ENCODE data around the gene RARS1.

DNA sequence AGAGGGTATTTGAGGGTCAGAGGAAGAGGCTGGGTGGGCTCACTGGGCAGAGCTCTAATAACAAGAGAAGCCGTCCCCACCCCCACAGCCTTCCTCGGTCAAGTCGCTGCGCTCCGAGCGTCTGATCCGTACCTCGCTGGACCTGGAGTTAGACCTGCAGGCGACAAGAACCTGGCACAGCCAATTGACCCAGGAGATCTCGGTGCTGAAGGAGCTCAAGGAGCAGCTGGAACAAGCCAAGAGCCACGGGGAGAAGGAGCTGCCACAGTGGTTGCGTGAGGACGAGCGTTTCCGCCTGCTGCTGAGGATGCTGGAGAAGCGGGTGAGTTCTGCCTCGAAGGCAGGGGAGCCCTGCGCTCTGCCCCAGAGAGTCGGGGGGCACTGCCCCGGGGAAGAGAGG, 21.6 kb upstream of the RARS1 start:
- TF ChIP-seq, protein P1, sequence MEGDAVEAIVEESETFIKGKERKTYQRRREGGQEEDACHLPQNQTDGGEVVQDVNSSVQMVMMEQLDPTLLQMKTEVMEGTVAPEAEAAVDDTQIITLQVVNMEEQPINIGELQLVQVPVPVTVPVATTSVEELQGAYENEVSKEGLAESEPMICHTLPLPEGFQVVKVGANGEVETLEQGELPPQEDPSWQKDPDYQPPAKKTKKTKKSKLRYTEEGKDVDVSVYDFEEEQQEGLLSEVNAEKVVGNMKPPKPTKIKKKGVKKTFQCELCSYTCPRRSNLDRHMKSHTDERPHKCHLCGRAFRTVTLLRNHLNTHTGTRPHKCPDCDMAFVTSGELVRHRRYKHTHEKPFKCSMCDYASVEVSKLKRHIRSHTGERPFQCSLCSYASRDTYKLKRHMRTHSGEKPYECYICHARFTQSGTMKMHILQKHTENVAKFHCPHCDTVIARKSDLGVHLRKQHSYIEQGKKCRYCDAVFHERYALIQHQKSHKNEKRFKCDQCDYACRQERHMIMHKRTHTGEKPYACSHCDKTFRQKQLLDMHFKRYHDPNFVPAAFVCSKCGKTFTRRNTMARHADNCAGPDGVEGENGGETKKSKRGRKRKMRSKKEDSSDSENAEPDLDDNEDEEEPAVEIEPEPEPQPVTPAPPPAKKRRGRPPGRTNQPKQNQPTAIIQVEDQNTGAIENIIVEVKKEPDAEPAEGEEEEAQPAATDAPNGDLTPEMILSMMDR (IDR thresholded peaks at IDR 0.05; ENCODE audit: insufficient read depth, low read length): no peak
- TF ChIP-seq POLR2AphosphoS5 (IDR thresholded peaks at IDR 0.05; ENCODE audit: low read depth) (no peak), GABPA (IDR thresholded peaks at IDR 0.05; ENCODE audit: low read depth) (no peak)
- TF ChIP-seq, protein P2, sequence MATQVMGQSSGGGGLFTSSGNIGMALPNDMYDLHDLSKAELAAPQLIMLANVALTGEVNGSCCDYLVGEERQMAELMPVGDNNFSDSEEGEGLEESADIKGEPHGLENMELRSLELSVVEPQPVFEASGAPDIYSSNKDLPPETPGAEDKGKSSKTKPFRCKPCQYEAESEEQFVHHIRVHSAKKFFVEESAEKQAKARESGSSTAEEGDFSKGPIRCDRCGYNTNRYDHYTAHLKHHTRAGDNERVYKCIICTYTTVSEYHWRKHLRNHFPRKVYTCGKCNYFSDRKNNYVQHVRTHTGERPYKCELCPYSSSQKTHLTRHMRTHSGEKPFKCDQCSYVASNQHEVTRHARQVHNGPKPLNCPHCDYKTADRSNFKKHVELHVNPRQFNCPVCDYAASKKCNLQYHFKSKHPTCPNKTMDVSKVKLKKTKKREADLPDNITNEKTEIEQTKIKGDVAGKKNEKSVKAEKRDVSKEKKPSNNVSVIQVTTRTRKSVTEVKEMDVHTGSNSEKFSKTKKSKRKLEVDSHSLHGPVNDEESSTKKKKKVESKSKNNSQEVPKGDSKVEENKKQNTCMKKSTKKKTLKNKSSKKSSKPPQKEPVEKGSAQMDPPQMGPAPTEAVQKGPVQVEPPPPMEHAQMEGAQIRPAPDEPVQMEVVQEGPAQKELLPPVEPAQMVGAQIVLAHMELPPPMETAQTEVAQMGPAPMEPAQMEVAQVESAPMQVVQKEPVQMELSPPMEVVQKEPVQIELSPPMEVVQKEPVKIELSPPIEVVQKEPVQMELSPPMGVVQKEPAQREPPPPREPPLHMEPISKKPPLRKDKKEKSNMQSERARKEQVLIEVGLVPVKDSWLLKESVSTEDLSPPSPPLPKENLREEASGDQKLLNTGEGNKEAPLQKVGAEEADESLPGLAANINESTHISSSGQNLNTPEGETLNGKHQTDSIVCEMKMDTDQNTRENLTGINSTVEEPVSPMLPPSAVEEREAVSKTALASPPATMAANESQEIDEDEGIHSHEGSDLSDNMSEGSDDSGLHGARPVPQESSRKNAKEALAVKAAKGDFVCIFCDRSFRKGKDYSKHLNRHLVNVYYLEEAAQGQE (IDR thresholded peaks at IDR 0.05; ENCODE audit: insufficient replicate concordance, low read depth): no peak
